Kidney (tissue), 14 donors: ENCODE measurements around the gene SH3RF3. TPM values are rescaled to one million over a fixed set of nuclear protein-coding genes. Genes with fewer than 3 reads are reported as not detected.

Experiments
- DNase-seq, 5 donors: peaks; one replicate each; pipeline ENCODE4 v3.0.0-alpha.2; 2013 to 2020
- FAIRE-seq: peaks from 2 replicates; lab custom pipeline; 2012; peaks lifted over from hg19 to GRCh38; lab: Jason Lieb, UNC
- H3K27ac ChIP-seq, 2 donors: one replicate each; pipeline ENCODE4 v1.7.0; 2013; ENCODE audit warnings: low read depth in 2 of 2, low read length in 2 of 2, inconsistent platforms in 1 of 2
- H3K27me3 ChIP-seq: one replicate; pipeline ENCODE4 v1.7.1; 2013; ENCODE audit warnings: low read length, inconsistent platforms; ENCODE audit not compliant: control insufficient read depth, insufficient read depth
- H3K36me3 ChIP-seq, 3 donors: one replicate each; pipeline versions ENCODE4 v1.7.0 to v1.7.1; 2013; ENCODE audit warnings: low read length in 3 of 3, control low read depth in 1 of 3, inconsistent platforms in 1 of 3; ENCODE audit not compliant: insufficient read depth in 3 of 3, control insufficient read depth in 2 of 3
- H3K4me1 ChIP-seq, 3 donors: one replicate each; pipeline versions ENCODE4 v1.7.0 to v1.7.1; 2013; ENCODE audit warnings: low read length in 3 of 3, inconsistent platforms in 1 of 3, low read depth in 1 of 3; ENCODE audit not compliant: control insufficient read depth in 2 of 3, insufficient read depth in 2 of 3
- H3K4me3 ChIP-seq, 3 donors: one replicate each; pipeline versions ENCODE4 v1.7.0 to v1.8.1; 2013; ENCODE audit warnings: low read length in 3 of 3, control low read depth in 1 of 3, inconsistent platforms in 1 of 3
- H3K9ac ChIP-seq, 3 donors: one replicate each; pipeline versions ENCODE4 v1.7.0 to v1.7.1; 2013; ENCODE audit warnings: low read length in 3 of 3, control low read depth in 1 of 3, inconsistent platforms in 1 of 3
- H3K9me3 ChIP-seq, 3 donors: one replicate each; pipeline versions ENCODE4 v1.7.0 to v1.7.1; 2013; ENCODE audit warnings: low read length in 3 of 3, control low read depth in 1 of 3, inconsistent platforms in 1 of 3; ENCODE audit not compliant: control insufficient read depth in 2 of 3, insufficient read depth in 1 of 3
- CTCF ChIP-seq: IDR thresholded peaks from 3 replicates; pipeline ENCODE4 v1.5.1; 2012; ENCODE audit warnings: mild to moderate bottlenecking, moderate library complexity, borderline replicate concordance; ENCODE audit not compliant: insufficient read depth; ENCODE audit errors: extremely low read depth
- intact Hi-C: fragments of 100-400 bp; cut with DNase I; formaldehyde crosslinking; loops from one replicate; pipeline ENCODE4 v1.11.1; 2022
- polyA plus RNA-seq: library from polyadenylated mRNA; stranded (reverse); fragments of 350-450 nt; fragmentation: Illumina TruSeq; extraction: RNeasy Lipid Tissue Mini Kit (QIAGEN cat#74804); gene quantifications from one replicate; pipeline ENCODE4 v1.2.3, GENCODE V29; 2014; ENCODE audit warnings: low read depth, low replicate concordance; ENCODE audit not compliant: insufficient read depth
- total RNA-seq: library from RNA; stranded (reverse); fragmentation: NEBNext Ultra II Directional; extraction: Animal tissue kit (Norgen Biotek cat#: 25700); gene quantifications from one replicate; pipeline ENCODE4 v1.2.1, GENCODE V29; 2021
- donor health status: control.
- donor health status: control.
- donor health status: control.
- donor health status: control.
- donor health status: control.
- donor health status: DM: yes; HTN: yes; CAD: no.
- donor health status: Normal renal cell carcinoma (clear cell type).

SH3RF3 gene
- total and polyA plus RNA-seq, 2 donors from 2014 or later, result 1.7 to 10.7 TPM

GRCh38 chr2:109206569-109207146 is 77.7 kb downstream of the SH3RF3 start:
- Histone ChIP-seq H3K36me3 (no peaks in the 10 kb centered on the region), H3K9ac (no peak overlapping the region), H3K4me3 (no peak overlapping the region), H3K9me3 (peaks cover 0 to 5% (median 0%) of the 10 kb centered on the region in 3 donors), H3K27ac (no peak overlapping the region), H3K27me3 (no peaks in the 10 kb centered on the region), H3K4me1 (no peaks in the 10 kb centered on the region)
- DNase-seq, result peak in 4 of 5 donors; percentile 18 to 54 (median 46)
- intact Hi-C loops, result no loop called here
- no peak for FAIRE-seq
- TF ChIP-seq CTCF, result no peak

DNA sequence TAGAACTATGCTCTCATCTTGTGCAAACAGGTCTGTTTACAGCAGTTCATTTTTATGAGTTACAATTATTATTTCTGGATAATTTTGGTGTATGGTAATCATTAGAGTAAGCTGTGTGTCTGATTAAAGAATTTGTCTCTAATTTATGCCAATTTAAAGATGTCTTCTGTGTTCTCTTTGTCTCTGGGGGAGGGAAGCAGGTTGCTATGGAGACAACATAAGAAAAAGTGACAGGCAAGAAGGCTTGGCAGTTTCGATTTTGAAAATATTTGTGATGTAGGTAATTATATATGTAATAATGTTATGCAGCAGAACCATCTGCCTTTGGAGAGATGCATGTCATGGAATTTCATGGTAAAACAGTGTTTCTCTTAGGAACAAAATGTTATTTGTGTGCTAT is 78.2 kb downstream of the SH3RF3 start:
- no peak for FAIRE-seq
- Histone ChIP-seq H3K27me3 (no peaks in the 10 kb centered on the region), H3K9ac (no peak overlapping the region), H3K36me3 (no peaks in the 10 kb centered on the region), H3K9me3 (peaks cover 0 to 5% (median 0%) of the 10 kb centered on the region in 3 donors), H3K4me1 (no peaks in the 10 kb centered on the region), H3K4me3 (no peak overlapping the region), H3K27ac (no peak overlapping the region)
- DNase-seq, result no peak
- intact Hi-C loops, result no loop called here
- TF ChIP-seq CTCF, result no peak

- no peak for TF ChIP-seq CTCF
- Histone ChIP-seq H3K4me3 (no peak overlapping the region), H3K4me1 (no peaks in the 10 kb centered on the region), H3K9ac (no peak overlapping the region), H3K27me3 (no peaks in the 10 kb centered on the region), H3K36me3 (no peaks in the 10 kb centered on the region), H3K9me3 (peaks cover 0 to 5% (median 0%) of the 10 kb centered on the region in 3 donors), H3K27ac (no peak overlapping the region)
- no peak for FAIRE-seq
- no peak for DNase-seq
- intact Hi-C loops, result no loop called here
Measured at GRCh38 chr2:109208071-109208950, 79.3 kb downstream of the SH3RF3 start.
